NCI-H2227 treated with DMSO at 0.1 percent for 48 hours (cell line): ENCODE results near the gene ARHGAP25.

Experiments
- DNase-seq: peaks from one replicate; lab custom pipeline; 2025; lab: John Stamatoyannopoulos, UW

Gene ARHGAP25

GRCh38 chr2:68717305-68717661 lies 17.3 kb upstream of the ARHGAP25 start:
- no peak for DNase-seq

- DNase-seq: no peak
Measured at GRCh38 chr2:68719912-68720311, 14.7 kb upstream of the ARHGAP25 start.

GRCh38 chr2:68720665-68721064 lies 13.9 kb upstream of the ARHGAP25 start:
- DNase-seq: no peak

DNA sequence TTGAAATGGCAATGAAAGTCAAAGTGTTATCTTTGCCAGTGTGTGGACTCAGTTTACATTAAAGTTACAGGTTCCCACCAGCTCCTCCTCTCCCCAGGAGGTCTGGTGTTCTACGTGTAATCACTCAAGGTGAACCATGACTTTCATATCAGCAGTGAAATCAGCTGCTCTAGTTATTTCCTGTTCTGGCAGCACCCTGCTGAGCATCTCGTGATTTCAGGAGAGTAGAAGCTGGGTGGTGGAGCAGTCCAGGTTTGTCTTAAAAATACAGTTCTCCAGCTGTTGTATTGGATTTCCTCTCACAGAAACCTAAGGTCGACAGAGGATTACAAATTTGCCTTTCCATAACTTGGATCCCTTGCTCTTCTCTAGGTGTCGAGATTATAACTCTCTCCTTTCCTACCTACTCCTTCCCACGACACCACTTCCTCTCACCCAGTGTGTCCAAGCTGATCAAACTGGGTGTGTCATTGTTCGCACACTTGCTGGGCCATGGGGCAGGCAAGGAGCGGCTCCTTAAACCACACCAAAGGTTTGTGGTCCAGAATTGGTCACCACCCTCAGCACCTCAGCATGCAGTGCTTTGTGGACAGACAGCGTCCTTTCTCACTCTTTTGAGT lies 13.0 kb upstream of the ARHGAP25 start:
- DNase-seq: no peak

GRCh38 chr2:68722712-68723111 lies 11.9 kb upstream of the ARHGAP25 start:
- no peak for DNase-seq

- no peak for DNase-seq
Measured at GRCh38 chr2:68723181-68723580, 11.4 kb upstream of the ARHGAP25 start.

- DNase-seq: no peak
Measured at GRCh38 chr2:68726100-68726499, 8.5 kb upstream of the ARHGAP25 start.

GRCh38 chr2:68726608-68727367 lies 7.8 kb upstream of the ARHGAP25 start:
- no peak for DNase-seq

DNA sequence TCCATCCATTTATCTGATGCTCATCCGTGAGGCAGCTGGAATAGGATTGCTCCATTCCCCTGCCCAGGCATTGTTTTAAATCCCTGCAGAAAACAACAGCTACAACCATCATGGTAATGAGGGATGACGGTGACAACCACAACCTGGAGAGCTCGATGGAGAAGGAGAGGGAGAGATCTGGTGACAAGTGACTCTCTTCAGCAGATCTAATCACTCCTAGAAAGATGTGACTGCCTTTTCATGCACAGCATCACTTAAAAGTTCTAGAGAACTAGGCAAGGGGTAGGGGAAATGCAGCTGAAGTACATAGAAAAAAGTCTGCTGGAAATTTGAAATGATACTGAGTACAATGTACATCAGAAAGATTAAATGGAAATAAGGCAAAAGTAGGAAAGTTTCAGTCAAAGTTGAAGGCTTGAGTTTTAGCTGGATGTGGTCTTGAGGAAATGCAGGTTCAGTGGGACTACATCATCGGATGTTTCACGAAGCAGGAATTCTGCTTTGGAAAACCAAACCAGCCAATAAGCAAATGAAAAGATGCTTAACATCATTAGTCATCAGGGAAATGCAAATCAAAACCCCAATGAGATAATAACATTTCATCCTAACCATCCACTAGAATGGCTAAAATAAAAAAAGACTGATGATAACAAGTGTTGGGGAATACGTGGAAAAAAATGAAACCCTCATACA lies 6.8 kb upstream of the ARHGAP25 start:
- DNase-seq: no peak

DNA sequence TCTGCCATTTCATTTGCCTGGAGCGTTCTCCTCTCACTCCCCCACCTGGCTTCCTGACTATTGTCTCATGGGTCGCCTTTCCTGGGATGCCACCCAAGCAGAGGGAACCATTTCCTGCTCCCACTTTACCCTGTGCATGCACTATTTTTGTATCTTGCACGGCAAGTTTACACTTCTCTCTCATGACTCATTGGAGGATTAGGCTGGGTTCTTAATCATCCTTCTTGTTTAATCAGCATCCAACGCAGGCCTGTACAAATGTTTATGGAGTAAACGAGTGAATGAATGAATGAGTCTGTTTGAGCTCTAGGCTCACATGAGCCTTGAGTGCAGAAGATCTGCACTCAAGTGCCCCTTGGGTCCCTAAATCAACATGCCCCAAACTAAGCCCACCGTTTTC lies 3.8 kb upstream of the ARHGAP25 start:
- DNase-seq: no peak

GRCh38 chr2:68732036-68732932 lies 2.3 kb upstream of the ARHGAP25 start:
- no peak for DNase-seq

GRCh38 chr2:68733365-68733764 lies 1.2 kb upstream of the ARHGAP25 start:
- DNase-seq: no peak

DNA sequence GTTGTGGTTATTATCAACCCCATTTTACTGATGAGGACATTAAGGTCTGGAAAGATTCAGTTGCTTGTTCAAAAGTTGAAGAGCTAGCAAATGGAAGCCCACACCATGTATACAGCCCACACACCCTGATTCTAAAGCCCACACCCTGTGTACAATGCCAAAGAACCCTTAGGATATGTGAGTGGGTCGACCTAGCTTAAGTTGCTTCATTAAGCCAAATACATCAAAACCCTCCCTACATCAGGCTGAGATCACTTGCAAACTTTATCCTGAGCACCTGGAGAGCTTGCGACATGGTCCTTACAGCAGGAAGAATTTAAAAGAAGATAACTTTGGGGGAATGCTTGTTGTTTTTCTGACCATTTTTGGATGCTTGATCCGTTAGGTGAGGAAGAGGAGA lies 435 bp upstream of the ARHGAP25 start:
- no peak for DNase-seq

GRCh38 chr2:68736086-68736485 lies 1.5 kb downstream of the ARHGAP25 start:
- DNase-seq: peak; percentile 69

- DNase-seq: no peak
Measured at GRCh38 chr2:68737711-68738110, 3.1 kb downstream of the ARHGAP25 start.

- no peak for DNase-seq
Measured at GRCh38 chr2:68738906-68739594, 4.4 kb downstream of the ARHGAP25 start.

- no peak for DNase-seq
Measured at GRCh38 chr2:68739595-68740399, 5.2 kb downstream of the ARHGAP25 start.

DNA sequence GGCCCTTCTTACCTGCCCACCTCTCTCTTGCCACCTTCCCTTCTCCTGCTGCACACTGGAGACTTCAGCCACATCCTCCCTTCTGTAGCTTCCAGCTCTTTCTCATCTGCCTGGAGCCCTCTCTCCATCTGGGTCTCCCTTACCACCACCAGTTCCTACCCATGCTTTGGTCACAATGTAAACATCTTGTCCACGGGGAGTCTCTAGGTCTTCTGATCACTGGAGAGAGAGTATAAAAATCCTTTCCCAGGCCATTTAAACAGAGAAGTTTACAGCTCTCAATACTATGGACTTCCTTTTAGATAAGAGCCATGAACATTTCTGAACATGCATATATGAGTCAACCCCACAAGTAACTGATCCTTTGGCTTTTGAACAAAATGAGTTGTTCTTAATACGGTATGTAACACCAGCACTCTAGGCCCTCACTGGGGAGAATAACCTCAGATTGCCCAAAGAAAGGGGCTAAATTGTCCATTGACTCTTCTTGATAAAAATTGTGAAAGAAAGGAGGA lies 5.8 kb downstream of the ARHGAP25 start:
- DNase-seq: no peak

DNA sequence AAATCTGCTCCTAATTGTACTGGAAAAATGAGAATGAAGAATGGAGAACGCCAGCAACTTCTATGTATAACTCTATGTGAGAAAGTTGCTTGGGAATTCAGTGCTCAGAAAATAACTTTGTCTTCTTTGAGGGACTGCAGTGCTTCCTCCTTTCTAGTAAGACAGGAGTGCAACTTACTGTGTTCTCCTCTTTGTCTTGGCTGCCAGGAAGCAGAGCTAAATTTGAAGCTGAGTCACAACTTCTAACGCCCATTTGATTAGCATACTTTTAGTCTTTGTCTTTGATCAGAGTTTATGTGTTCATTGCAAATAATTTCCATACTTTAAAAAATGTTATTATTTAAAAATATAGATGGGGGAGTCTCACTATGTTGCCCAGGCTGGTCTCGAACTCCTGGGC lies 6.6 kb downstream of the ARHGAP25 start:
- DNase-seq: no peak

DNA sequence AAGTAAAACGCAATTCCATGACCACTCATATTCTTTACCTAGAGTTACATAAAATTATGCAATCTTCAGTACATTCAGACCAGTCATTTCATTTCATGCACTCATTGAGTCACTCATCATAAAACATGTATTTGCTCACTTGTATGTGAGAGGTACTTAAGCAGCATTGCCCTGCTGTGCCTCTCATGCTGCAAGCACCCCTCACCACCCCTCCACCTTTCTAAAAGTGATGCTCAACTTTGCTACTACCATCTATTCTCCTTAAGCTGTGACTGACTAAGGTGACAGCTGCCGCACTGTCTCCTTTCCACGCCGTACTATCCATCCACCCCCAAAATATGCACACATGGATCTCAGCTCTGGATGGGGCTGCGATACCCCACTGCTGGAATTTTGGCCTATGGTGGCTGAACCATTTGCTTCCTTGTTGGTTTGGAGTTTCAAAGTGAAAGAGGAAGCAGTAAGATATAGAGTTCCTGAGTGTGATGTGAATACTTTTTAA lies 7.2 kb downstream of the ARHGAP25 start:
- no peak for DNase-seq
